HG03280 (cell line): ENCODE measurements around the gene GRB10.

Experiments used
- ATAC-seq: cut with Tn5 transposase; IDR thresholded peaks from one replicate; pipeline ENCODE4 v1.9.1; 2021; ENCODE audit warnings: mild to moderate bottlenecking, moderate library complexity; ENCODE audit not compliant: unreplicated experiment

GRB10 gene

GRCh38 chr7:50641442-50642405 is 141.0 kb downstream of the GRB10 start:
- no peak for ATAC-seq

GRCh38 chr7:50640779-50641178 is 141.9 kb downstream of the GRB10 start:
- no peak for ATAC-seq

DNA sequence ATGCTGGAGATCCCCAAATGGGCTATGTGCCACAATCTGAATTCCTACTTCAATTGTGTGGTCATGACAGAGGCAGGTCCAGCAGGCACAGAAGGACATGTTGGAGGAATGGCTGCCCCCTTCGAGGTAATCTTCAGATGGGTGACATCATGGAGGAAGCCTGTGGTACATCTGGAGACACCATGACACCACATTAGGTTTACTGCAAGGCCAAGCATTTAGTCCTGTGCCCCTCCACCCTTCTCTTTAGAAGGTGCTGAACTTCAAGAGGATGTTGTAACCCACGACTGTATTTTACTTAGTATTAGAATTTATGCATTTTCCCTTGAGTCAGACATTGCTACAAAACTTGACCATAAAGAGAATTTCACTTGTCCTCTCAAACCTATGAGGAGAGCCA is 142.4 kb downstream of the GRB10 start:
- ATAC-seq, result no peak

DNA sequence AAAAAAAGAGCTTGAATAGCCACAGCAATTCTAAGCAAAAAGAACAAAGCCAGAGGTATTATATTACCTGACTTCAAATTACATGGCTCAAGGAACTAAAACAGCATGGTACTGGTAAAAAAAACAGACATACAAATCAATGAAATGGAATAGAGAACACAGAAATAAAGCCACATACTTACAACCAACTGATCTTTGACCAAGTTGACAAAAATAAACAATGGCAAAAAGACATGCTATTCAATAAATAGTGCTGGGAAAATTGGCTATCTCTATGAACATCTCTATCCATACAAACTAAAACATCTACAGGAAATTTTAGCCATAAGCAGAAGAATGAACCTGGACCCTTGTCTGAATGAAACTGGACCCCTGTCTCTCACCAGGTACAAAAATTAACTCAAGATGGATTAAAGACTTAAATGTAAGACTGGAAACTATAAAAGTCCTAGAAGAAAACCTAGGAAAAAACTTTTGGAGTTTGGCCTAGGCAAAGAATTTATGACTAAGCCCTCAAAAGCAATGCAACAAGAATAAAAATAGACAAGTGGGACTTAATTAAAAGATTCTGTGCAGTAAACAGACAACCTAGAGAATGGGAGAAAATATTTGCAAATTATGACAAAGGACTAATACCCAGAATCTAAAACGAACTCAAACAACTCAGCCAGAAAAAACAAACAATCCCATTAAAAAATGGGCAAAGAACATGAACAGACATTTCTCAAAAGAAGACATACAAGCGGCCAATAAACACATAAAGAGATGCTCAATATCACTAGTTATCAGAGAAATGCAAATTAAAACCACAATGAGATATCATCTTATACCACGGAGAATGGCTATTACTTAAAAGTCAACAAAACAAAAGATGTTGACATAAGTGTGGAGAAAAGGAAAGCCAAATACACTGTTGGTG is 144.7 kb downstream of the GRB10 start:
- ATAC-seq, result no peak

DNA sequence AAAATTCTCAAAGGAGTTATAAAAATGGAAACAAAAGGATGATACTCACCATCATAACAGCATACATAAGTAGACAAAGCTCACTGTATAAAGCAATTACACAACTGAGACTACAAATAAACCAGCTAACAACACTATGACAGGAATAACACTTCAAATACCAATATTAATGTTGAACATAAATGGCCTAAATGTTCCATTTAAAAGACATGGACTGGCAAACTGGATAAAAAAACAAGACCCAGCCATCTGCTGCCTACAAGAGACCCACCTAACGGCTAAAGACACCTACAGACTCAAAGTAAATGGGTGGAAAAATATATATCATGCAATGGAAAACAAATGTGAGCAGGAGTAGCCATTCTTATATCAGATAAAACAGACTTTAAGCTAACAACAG is 148.3 kb downstream of the GRB10 start:
- ATAC-seq, result no peak

- ATAC-seq, result no peak
Measured at GRCh38 chr7:50633414-50633710, 149.3 kb downstream of the GRB10 start.

GRCh38 chr7:50632561-50633413 is 149.9 kb downstream of the GRB10 start:
- ATAC-seq, result peak; percentile 68

DNA sequence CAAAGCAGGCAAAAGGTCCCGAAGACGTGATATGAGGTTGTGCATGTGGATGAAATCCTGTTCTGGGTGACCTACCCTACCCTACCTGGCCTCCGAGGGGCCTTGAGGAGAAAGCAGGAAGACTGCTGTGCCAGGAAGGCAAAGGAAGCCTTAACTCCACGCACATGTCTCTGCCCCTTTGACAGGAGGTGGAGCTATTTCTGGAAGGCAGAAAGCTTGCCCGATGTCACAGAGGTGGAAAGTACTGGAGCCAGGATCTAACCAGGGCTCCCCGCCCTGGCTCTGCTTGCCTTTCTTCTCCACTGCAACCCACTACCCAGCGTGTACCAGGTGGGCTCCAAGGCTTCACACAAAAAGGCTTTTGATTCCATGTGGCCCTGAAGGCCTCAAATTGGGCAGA is 151.1 kb downstream of the GRB10 start:
- ATAC-seq, result no peak

DNA sequence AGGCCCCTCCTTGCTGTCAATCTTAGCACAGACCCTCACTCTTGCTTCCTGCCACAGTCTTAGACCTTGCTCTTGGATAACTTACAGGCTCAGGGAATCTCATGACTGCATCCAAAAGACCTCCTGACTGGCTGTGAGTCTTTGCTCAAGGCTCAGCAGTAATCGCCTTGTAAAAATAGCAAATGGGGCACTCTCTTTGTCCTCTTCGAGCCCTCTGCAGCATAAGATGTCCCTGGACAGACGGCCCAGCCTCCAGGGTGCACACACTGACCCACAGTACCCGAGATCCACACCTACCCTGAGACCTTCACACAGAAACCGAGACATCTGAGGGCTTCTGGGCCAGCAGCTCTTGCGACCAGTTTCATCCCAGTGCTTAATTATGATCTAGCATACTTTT is 151.6 kb downstream of the GRB10 start:
- no peak for ATAC-seq

- ATAC-seq, result no peak
Measured at GRCh38 chr7:50629238-50629901, 153.3 kb downstream of the GRB10 start.

DNA sequence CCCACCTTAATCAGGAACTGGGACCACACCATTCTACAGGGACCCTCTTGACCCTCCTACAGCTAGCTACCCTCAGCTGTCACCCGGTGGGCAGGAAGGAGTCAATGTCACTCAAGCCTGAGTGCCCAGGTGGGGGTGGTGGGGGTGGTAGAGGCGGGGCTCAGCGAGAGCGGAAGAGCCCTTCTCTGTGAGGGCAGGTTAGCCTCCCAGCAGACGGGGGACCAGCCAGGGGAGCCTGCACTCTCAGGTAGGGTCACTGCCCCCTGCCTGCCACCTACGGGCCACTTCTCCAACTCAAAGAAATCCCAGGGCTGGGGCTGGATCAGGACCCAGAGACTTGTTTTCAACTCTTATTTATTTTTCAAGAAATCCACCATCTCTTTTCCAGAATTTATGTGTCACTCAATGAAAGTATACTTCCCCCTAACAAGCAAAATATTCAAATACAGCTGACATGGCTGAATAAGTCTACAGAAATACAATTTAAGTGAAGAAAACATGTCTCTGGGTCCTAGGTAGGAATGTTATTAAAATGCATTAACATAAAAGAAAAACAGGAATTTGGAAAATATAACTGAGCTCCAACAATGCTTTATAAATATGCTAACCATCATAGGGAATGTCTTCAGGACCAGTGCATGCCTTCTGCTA is 154.1 kb downstream of the GRB10 start:
- no peak for ATAC-seq

- ATAC-seq, result no peak
Measured at GRCh38 chr7:50627824-50628361, 154.8 kb downstream of the GRB10 start.

DNA sequence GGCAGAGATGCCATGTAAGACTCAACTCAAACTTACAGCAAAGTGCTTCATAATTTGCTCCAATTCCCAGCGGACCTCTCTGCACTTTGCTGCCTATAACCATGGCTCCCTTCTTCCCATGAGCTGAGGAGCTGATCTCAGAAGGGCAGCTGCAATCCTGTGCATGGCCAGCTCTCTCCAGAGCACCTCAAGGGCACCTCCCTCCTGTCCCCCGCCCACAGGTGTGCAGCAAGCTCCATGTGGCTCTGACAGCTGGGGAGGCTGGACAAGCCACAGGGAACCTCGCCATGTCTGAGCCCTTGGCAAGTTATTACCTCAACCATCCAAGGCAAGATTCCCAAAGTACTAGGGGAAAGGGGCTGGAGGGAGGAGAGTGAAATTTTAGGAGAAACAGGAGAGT is 156.4 kb downstream of the GRB10 start:
- ATAC-seq, result no peak

- ATAC-seq, result no peak
Measured at GRCh38 chr7:50625360-50625759, 157.3 kb downstream of the GRB10 start.

DNA sequence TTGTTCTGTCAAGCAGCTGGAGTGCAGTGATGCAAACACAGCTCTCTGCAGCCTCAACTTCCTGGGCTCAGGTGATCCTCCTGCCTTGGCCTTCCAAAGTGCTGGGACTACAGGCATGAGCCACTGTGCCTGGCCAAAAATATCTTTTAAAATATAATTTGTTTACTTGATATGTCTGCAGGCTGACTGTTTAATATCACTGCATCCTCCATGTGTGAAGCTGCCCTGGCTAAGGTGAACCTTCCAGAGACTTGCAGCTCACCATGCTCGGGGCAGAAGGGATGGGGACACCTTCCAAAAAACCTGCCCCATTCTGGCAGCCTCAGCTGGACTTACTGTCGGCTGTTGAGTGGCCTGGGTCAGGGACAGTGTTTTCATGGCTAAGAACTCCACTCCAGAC is 159.9 kb downstream of the GRB10 start:
- no peak for ATAC-seq

DNA sequence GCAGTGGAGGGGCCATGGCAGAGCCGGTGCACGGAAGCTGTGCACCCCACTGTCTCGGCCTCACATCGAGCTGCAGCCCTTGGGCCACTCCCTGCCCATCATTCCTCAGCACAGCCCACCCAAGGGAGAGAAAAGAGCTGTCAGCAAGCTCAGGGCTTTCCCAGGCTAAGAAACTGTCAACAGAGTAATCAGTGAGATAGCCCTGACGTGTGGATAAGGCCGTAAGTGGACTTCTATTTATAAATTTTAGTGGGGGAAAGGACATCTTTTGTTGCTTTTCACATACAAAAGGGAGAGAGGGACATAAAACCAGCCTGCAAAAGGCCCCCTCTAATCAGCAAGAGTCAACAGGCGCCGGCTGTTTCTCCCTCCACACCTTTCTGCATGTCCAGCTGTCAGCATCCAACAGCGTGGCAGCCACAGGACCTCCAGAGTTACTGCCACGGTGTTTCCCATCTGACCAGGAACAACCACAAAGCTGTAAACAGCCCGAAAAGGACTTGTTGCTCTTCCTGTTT is 160.7 kb downstream of the GRB10 start:
- no peak for ATAC-seq

DNA sequence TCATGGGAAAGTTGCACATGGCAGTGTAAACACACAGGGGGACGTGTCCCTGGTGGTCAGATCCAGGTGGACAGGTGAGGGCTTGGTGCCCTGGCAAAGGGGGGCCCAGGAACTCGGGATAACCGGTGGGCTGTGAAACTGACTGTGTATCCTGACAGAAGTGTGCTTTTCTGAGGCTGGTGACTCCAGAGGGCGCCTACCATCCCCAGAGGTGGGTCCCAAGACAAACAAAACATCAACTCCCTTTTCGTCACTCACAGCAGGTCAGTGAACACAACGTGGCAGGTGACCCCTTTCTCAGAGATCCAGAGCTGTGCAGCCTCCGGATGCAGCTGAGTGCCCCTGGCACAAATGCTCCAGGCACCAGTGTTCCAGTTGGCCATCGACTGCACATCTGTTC is 161.5 kb downstream of the GRB10 start:
- ATAC-seq, result no peak

GRCh38 chr7:50620433-50620832 is 162.3 kb downstream of the GRB10 start:
- ATAC-seq, result no peak

- no peak for ATAC-seq
Measured at GRCh38 chr7:50619684-50620083, 163.0 kb downstream of the GRB10 start.
